CD4-positive, alpha-beta T cell treated with Interleukin-2 at 100 ng/mL for 4 hours (primary cell): Measurements from ENCODE around the gene NREP.

ENCODE experiments used
- DNase-seq: peaks from one replicate; pipeline ENCODE4 v3.0.0-alpha.2; 2020; ENCODE audit warnings: low spot score

NREP gene

GRCh38 chr5:111756581-111757354 is at the start of gene NREP:
Gene NREP (minus strand): TSS chr5:111757194. CDS start chr5:111755772, 1,422 bp downstream.
- no peak for DNase-seq

GRCh38 chr5:111806753-111807152 is 49.8 kb upstream of the NREP start:
- DNase-seq = no peak

- DNase-seq = no peak
Observed at GRCh38 chr5:111806156-111806555, 49.2 kb upstream of the NREP start.

- DNase-seq = no peak
Observed at GRCh38 chr5:111805071-111805470, 48.1 kb upstream of the NREP start.

- no peak for DNase-seq
Observed at GRCh38 chr5:111800351-111800750, 43.4 kb upstream of the NREP start.

GRCh38 chr5:111795142-111795541 is 38.1 kb upstream of the NREP start:
- DNase-seq = no peak

- DNase-seq = no peak
Observed at GRCh38 chr5:111792471-111793058, 35.6 kb upstream of the NREP start.

GRCh38 chr5:111790295-111790694 is 33.3 kb upstream of the NREP start:
- no peak for DNase-seq

GRCh38 chr5:111787006-111787405 is 30.0 kb upstream of the NREP start:
- no peak for DNase-seq

GRCh38 chr5:111784491-111785181 is 27.6 kb upstream of the NREP start:
- no peak for DNase-seq

GRCh38 chr5:111783537-111783936 is 26.5 kb upstream of the NREP start:
- no peak for DNase-seq

- no peak for DNase-seq
Observed at GRCh38 chr5:111782216-111782615, 25.2 kb upstream of the NREP start.

- DNase-seq = no peak
Observed at GRCh38 chr5:111781200-111781599, 24.2 kb upstream of the NREP start.

- DNase-seq = no peak
Observed at GRCh38 chr5:111779922-111780292, 22.9 kb upstream of the NREP start.

- no peak for DNase-seq
Observed at GRCh38 chr5:111779260-111779921, 22.4 kb upstream of the NREP start.

- DNase-seq = no peak
Observed at GRCh38 chr5:111776913-111777781, 20.2 kb upstream of the NREP start.

GRCh38 chr5:111775224-111775623 is 18.2 kb upstream of the NREP start:
- no peak for DNase-seq

- no peak for DNase-seq
Observed at GRCh38 chr5:111774525-111774924, 17.5 kb upstream of the NREP start.

- no peak for DNase-seq
Observed at GRCh38 chr5:111772456-111773122, 15.6 kb upstream of the NREP start.

GRCh38 chr5:111769541-111769940 is 12.5 kb upstream of the NREP start:
- DNase-seq = no peak
